ENCODE measurements around the gene SCN9A.
A peak's percentile ranks its signal among the peaks of the same experiment; 100 is the strongest.
"Not testable (repeated sequence)": the region's sequence is repeated elsewhere in the genome, so short reads cannot be mapped to it uniquely, and the experiment has no call there.

Gene SCN9A

DNA sequence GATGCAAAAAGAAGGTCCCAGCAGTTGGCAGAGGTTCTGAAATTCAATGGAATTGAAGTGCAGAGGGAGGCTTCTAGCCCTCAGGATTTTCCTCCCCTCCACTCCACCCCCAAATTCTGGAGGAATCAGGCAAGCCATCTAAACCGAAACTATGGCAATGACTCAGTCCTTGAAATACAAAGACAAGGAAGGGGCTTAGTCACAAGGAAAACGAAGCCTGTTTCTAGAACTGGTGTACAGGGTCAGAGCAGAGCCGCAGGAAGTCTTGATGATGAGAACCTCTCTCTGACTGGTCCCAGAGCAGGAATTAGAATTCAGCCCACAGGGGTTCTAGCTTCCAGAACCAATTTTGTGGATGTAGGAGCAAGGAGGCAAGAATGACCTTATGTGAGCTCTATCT lies 136.2 kb downstream of the SCN9A start:
- FAIRE-seq, result no peak

- FAIRE-seq, result no peak
Measured at GRCh38 chr2:166238176-166238575, 137.6 kb downstream of the SCN9A start.

GRCh38 chr2:166234112-166234846 lies 141.5 kb downstream of the SCN9A start:
- FAIRE-seq, result no peak

- FAIRE-seq, result no peak
Measured at GRCh38 chr2:166233244-166233643, 142.5 kb downstream of the SCN9A start.

DNA sequence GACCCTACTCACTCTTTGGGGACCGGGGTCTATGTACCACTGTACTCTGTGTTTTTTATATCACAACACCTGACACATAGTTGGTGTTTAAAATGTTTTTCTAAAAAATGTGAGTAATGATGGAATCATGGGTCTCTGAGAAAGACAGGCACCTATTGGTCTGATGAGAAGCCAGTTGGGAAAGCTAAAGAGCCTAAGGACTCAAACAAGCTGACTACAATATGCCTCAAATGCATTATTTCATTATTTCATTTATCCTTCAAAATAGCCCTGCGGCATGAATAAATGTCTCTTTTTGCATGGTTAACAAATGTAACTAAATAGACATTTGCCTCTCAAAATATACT lies 145.0 kb downstream of the SCN9A start:
- no peak for FAIRE-seq

GRCh38 chr2:166230024-166230723 lies 145.6 kb downstream of the SCN9A start:
- no peak for FAIRE-seq

GRCh38 chr2:166229678-166230023 lies 146.1 kb downstream of the SCN9A start:
- FAIRE-seq, result no peak

- no peak for FAIRE-seq
Measured at GRCh38 chr2:166224197-166224596, 151.5 kb downstream of the SCN9A start.

DNA sequence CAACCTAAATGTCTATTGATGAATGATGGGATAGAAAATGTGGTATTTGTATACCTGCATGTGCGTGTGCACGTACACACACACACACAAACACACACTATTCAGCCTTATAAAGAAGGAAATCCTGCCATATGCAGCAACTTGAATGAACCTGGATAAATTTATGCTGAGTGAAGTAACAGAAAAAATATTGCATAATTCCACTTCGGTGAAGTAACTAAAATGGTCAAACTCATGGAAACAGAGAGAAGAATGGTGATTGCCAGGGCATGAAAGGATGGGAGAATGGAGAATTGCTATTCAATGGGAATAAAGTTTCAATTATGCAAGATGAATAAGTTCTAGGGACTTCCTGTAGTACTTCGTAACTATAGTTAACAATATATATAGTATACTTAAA lies 152.4 kb downstream of the SCN9A start:
- no peak for FAIRE-seq

DNA sequence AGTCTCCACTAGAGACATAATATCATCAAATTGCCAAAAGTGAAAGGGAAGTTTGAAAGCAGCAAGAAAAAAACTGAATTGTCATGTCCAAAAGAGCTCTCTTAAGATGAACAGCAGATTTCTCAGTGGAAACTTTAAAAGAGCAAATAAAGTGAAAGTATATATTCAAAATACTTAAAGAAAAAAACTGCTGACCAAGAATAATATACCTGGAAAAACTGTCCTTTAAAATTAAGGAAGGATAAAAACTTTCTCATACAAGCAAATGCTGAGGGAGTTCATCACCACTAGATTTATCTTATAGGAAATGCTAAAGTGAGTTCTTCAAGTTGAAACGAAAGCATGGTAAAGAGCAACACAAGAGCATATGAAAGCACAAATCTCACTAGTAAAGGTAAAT lies 164.7 kb downstream of the SCN9A start:
- no peak for FAIRE-seq

DNA sequence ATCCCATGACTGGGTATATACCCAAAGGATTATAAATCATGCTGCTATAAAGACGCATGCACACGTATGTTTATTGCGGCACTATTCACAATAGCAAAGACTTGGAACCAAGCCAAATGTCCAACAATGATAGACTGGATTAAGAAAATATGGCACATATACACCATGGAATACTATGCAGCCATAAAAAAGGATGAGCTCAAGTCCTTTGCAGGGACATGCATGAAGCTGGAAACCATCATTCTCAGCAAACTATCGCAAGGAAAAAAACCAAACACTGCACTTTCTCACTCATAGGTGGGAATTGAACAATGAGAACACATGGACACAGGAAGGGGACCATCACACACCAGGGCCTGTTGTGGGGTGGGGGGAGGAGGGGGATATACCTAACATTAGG lies 165.8 kb downstream of the SCN9A start:
- not testable (repeated sequence) for FAIRE-seq

GRCh38 chr2:166209367-166209766 lies 166.4 kb downstream of the SCN9A start:
- FAIRE-seq, result not testable (repeated sequence)

- FAIRE-seq, result not testable (repeated sequence)
Measured at GRCh38 chr2:166206153-166206552, 169.6 kb downstream of the SCN9A start.

GRCh38 chr2:166202778-166203177 lies 173.0 kb downstream of the SCN9A start:
- no peak for FAIRE-seq

GRCh38 chr2:166197446-166197845 lies 178.3 kb downstream of the SCN9A start:
- FAIRE-seq, result no peak

GRCh38 chr2:166193407-166193806 lies 182.3 kb downstream of the SCN9A start:
- FAIRE-seq, result no peak

- FAIRE-seq, result no peak
Measured at GRCh38 chr2:166188084-166188483, 187.7 kb downstream of the SCN9A start.

DNA sequence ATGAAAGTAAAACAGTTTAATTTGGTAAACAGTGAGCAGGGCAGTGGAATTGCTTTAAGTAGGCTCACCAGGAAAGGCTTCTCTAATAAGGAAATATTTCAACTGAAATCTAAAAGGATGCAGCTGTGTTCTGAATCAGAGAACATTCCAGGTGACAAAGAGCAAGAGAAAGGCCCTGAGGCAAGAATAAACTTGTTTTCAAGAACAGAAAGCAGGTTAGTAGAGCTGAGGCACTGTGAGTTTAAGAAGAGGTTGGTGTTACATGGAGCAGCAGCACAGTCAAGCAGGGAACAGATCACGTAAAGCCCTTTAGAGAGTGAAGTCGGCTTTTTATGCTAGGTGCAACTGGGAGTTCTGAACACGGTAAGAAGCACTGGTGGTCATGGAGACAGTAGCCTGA lies 191.0 kb downstream of the SCN9A start:
- no peak for FAIRE-seq

DNA sequence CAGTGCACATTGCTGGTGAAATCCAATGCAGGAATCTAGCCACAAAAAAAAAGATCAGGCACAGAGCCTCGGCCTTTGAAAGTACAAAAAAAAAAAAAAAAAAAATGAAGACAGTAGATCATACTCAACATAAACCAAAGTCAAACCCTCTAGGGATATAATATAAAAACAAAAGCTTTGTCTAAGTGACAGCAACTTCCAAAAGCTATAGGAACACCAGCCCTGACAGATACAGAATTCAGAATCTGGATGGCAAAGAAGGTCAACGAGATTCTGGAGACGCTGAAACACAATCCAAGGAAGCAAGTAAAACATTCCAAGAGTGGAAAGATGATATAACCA lies 194.0 kb downstream of the SCN9A start:
- no peak for FAIRE-seq

DNA sequence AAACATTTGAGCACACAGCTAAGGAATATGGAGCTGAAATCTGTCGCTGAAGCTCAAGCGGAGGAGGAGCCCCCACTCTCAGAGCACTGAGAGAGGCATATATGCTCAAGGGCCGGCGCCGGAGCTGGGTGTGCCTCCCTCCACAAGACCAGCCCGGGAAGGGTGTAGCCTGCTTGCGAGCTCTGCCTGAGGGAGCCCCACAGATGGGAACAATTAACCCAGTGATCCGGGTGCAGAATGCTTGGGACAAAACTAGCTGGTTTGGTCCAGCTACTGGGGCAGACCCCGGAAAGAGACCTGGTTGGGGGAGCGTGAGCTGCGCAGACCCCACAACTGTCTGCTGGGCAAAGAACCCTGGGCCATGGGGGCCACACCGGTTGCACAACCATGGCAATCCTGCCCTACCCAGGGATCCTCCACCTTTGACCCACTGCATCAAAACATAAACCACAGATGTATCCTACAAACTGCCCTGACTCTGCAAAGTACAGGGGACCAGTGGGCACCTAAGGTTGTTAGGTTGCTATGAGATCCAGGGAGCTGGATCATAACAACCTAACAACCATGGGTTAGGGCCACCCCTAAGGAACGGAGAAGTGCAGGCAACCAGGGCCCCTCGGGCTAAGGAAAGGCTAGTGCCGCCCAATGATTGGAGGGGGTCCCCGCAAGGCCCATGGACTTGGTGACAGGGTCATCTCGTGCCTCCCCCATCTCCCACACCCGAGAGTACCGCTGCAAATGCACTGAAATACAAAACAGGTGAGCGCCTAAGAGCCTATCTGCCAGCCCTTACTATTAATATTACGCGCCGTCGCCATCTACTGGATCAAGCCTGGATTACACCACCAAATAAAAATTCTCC lies 194.6 kb downstream of the SCN9A start:
- FAIRE-seq, result peak; percentile 70

DNA sequence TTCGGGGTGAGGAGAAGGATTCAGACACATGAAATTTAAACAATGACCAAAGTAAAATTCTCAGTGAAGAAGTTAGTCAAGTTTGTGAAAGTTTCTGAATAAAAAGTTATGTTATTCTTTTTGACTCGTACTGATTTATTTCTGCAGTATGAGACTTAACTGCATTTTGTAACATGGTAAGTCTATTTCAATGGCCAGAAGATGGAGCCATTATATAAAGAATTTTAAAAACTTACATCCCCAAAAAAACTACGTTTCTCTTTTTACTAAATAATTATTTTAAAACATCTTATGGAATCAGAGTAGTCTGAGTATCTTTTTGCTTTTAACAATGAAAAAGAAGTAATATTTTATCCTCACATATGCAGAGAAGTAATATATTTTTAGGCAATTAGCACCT lies 196.5 kb downstream of the SCN9A start:
- no peak for FAIRE-seq

DNA sequence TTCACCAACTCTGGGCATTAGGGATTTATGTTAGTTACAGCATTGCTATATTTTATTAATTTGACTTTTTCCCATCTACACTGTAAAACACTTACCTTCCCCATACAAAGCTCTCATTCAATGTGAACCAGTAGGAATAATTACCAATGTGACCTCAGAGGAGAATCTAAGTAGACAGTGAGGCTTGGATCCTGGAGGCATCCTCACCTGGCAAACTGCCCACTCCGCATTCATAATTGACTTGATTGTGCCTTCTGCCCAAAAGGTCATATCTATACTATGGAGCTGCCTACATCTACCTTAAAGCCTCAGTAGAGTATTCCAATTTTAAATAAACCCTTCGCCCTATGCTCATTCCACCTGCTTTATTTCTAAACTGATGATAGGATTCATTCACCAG lies 202.5 kb downstream of the SCN9A start:
- no peak for FAIRE-seq

DNA sequence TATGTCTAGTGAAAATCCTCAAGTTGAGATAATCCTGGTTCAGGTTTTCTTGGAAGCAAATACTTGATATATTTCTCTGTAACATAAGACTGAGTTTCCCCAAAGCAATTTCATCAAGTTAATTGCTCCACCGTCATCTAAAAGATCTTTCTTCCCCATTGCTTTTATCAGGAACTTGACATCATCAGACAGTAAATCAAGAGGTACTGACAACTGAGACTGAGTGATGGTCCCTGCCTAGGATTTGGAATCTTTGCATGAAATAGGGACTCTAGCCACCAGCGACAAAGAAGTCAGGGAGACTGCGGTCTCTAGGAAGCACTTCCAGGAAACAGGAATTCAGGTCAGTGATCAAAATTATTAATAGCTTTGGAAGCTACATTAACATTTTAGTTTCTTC lies 204.5 kb downstream of the SCN9A start:
- no peak for FAIRE-seq

GRCh38 chr2:166170356-166170755 lies 205.4 kb downstream of the SCN9A start:
- no peak for FAIRE-seq
